ENCODE data around the gene TBRG1.

Gene TBRG1

GRCh38 chr11:124663861-124664260 lies 41.2 kb downstream of the TBRG1 start:
- no peak for DNase-seq

GRCh38 chr11:124667601-124668000 lies 44.9 kb downstream of the TBRG1 start:
- no peak for DNase-seq

- no peak for DNase-seq
These were observed 46.5 kb downstream of the TBRG1 start for GRCh38 chr11:124669193-124669592.

- no peak for DNase-seq
These were observed 48.1 kb downstream of the TBRG1 start for GRCh38 chr11:124670732-124671131.

DNA sequence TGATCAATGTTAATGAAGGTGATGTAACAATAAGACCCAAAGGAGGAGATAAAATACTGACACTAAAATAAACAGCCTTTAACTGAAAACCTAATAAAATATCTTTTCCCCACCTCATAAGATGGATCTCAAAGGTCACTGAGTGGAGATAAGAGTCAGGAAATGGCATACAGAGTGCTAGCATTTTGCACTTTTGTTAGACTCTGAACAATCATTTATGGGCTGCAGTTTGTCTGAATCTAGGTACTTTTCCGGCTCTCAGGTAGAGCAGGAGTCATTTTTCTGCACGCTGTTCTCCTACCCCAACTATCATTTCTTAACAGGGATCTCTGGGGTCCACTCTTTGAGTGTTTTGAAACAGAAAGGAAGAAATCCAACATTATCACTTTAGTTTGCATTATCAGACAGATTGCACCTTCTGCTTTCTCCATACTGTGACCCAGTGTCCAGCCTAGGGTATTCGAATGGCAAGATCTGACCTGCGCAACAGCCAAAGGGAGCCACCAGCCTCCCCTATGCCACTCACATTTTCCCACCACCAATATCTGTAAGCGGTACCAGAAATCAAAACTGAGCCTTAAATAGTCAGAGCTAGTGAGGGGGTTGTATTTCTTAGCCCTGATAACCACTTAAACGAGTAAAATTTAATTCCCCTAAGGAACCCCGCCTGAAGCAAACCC lies 50.0 kb downstream of the TBRG1 start:
- no peak for DNase-seq

- DNase-seq: peak; percentile 80
These were observed 50.9 kb downstream of the TBRG1 start, which contains the start of the genes SIAE and SPA17 for GRCh38 chr11:124673333-124674167. Gene SIAE (minus strand): TSS chr11:124673739. CDS start chr11:124673708, 31 bp downstream. Gene SPA17 (plus strand): TSS chr11:124673904. CDS start chr11:124675265, 1,361 bp downstream.

DNA sequence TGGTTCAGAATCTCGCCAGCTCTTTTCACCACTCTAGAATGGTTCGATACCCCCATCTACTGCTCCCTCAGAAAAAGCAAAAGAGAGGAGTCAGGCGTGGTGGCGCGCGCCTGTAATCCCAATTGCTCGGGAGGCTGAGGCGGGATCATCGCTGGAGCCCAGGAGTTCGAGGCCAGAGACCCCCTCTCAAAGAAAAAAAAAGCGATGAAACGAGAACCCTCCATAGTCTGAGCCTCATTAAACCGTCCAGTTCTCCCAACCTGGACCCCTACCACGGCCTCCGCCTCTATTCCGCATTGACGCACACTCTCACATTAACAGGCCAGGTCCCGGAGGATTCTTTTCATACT lies 51.5 kb downstream of the TBRG1 start:
- DNase-seq: no peak

DNA sequence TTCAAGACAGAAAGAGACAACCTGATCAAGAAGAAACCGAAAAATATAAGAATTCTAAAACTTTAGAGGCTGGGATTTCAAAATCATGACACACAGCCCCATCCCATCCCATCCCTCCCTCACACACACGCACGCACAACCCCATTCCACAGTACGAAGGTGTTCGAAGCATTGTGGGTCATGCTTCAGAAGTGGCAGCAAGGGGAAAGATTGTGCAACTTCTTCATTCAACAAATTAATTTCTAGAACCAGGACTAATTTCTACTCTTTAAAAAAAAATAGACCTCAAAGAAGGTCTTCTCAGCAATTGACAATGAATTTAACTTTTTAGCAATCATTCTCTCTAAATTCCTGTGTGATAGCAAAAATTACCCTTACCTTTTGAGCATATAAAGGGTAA lies 51.9 kb downstream of the TBRG1 start:
- no peak for DNase-seq

GRCh38 chr11:124676386-124676785 lies 53.7 kb downstream of the TBRG1 start:
- no peak for DNase-seq

DNA sequence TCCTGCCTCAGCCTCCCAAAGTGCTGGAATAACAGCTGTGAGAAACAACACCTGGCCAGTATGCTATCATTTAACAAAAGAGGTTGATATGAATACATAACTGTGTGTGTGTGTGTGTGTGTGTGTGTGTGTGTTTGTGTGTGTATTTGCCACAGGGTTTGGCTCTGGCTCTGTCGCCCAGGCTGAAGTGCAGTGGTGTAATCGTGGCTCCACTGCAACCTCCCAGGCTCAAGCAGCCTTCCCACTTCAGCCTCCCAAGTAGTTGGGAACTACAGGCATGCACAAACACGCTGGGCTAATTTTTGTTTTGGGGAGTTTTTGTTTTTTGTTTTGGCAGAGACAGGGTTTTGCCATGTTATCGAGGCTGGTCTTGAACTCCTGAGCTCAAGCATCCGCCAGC lies 55.8 kb downstream of the TBRG1 start:
- DNase-seq: no peak

DNA sequence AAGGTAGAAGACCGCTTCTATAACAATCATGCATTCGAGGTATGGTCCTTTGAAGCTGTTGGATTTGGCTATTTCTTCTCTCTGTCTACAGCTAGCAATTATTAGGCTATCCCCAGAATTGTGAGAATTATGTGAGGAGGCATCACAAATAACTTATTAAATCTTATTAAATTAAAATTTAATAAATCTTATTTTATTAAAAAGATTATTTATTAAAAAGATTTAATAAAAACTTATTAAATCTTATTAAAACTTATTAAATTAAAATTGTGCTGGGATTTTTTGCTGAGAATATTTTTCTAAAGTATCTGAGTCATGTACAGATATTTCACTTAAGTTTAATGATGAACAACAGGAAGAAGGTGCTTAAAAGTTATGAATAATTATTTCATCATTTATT lies 58.8 kb downstream of the TBRG1 start:
- DNase-seq: no peak

DNA sequence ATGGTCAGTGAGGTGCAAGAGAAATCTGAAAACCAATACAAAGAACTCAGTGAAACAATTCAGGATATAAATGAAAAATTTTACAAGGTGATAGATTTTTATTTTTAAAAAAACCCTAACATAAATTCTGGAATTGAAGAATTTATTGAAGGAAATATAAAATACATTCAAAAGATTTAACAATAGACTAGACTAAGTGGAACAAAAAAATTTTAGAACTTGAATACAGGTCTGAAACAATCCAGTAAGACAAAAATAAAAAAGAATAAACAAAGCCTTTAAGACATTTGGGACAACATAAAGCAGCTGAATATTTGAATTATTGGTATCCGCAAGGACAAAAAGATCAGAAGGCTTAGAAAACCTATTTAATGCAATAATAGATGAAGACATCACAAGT lies 59.8 kb downstream of the TBRG1 start:
- no peak for DNase-seq

All from NCI-H446 treated with DMSO at 0.1 percent for 48 hours (cell line).